Panc1 (cell line): Measurements from ENCODE around the gene PSMD6.

Source experiments
- POLR2AphosphoS5 ChIP-seq: IDR thresholded peaks from 2 replicates; pipeline ENCODE4 v1.6.1; 2012; ENCODE audit warnings: mild to moderate bottlenecking, low read depth, low read length, moderate library complexity
- TCF7L2 ChIP-seq: IDR thresholded peaks from 2 replicates; pipeline ENCODE4 v1.6.1; 2011; ENCODE audit warnings: mild to moderate bottlenecking, low read depth, low read length, inconsistent platforms
- TF ChIP-seq, protein P1 (sequence below): fragments of 450-650 bp; IDR thresholded peaks from 2 replicates; pipeline ENCODE4 v1.5.1; 2017; ENCODE audit warnings: mild to moderate bottlenecking
- TF ChIP-seq, protein P2 (sequence below), 2 experiments: IDR thresholded peaks; 2 replicates each; pipeline ENCODE4 v1.6.1; 2011 to 2012; ENCODE audit warnings: low read depth in 2 of 2, control low read depth in 1 of 2, low read length in 1 of 2, mild to moderate bottlenecking in 1 of 2, moderate library complexity in 1 of 2; ENCODE audit not compliant: insufficient read depth in 1 of 2

DNA sequence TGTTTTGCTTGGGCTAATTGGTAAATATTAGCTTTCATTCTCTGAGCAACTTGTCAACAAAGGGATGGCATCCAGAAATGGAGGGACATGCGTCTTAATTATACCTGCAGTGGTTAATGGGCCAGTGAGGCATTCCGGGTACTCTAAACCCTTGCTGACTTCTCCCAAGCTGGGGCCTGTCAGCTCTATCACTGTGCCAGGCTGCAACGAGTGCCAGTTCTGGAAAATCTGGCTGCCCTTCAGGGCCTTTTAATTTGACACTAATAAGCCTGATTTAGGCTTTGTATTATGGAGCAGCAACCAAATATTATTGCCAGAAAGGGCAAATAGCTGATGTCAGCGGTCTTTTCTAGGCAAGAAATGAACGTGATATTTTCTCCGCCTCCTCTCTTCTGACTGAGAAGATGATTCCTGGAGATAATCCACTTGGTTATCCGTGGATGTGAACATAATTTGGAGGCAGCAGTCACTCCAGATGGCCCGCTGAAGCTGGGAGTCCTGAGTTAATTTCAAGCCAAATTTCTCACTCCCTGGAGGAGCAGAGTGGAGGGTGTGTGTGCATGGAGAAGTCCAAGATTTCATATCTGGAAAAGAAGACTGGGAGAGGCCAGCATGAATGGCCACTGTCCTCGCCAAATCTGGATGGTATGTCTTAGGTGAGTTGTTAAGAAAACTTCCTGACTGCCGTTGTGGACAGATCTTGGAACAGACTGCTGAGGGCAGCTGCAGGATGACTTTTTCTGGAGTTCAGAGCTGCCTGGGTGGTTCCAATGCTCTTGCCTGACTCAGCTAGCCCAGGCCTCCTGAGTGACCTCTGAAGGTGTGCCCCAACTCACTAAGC, 44.4 kb upstream of the PSMD6 start:
- TF ChIP-seq, protein P1, sequence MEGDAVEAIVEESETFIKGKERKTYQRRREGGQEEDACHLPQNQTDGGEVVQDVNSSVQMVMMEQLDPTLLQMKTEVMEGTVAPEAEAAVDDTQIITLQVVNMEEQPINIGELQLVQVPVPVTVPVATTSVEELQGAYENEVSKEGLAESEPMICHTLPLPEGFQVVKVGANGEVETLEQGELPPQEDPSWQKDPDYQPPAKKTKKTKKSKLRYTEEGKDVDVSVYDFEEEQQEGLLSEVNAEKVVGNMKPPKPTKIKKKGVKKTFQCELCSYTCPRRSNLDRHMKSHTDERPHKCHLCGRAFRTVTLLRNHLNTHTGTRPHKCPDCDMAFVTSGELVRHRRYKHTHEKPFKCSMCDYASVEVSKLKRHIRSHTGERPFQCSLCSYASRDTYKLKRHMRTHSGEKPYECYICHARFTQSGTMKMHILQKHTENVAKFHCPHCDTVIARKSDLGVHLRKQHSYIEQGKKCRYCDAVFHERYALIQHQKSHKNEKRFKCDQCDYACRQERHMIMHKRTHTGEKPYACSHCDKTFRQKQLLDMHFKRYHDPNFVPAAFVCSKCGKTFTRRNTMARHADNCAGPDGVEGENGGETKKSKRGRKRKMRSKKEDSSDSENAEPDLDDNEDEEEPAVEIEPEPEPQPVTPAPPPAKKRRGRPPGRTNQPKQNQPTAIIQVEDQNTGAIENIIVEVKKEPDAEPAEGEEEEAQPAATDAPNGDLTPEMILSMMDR: no peak
- TF ChIP-seq, protein P2, sequence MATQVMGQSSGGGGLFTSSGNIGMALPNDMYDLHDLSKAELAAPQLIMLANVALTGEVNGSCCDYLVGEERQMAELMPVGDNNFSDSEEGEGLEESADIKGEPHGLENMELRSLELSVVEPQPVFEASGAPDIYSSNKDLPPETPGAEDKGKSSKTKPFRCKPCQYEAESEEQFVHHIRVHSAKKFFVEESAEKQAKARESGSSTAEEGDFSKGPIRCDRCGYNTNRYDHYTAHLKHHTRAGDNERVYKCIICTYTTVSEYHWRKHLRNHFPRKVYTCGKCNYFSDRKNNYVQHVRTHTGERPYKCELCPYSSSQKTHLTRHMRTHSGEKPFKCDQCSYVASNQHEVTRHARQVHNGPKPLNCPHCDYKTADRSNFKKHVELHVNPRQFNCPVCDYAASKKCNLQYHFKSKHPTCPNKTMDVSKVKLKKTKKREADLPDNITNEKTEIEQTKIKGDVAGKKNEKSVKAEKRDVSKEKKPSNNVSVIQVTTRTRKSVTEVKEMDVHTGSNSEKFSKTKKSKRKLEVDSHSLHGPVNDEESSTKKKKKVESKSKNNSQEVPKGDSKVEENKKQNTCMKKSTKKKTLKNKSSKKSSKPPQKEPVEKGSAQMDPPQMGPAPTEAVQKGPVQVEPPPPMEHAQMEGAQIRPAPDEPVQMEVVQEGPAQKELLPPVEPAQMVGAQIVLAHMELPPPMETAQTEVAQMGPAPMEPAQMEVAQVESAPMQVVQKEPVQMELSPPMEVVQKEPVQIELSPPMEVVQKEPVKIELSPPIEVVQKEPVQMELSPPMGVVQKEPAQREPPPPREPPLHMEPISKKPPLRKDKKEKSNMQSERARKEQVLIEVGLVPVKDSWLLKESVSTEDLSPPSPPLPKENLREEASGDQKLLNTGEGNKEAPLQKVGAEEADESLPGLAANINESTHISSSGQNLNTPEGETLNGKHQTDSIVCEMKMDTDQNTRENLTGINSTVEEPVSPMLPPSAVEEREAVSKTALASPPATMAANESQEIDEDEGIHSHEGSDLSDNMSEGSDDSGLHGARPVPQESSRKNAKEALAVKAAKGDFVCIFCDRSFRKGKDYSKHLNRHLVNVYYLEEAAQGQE (IDR thresholded peaks at IDR 0.05; ENCODE audit: insufficient read depth in 1 of 2, low read depth in 2 of 2, low read length in 1 of 2): no peak
- no peak for TF ChIP-seq POLR2AphosphoS5
- TF ChIP-seq TCF7L2: no peak
